K562 (cell line): ENCODE measurements around the gene ACOT7. TPM values are rescaled to one million over a fixed set of nuclear protein-coding genes. Genes with fewer than 3 reads are reported as not detected.

Experiments used
- ATAC-seq: fragments of 200-7000 bp; cut with Tn5 transposase; 3 replicates; pipeline ENCODE4 v1.9.1; 2020; ENCODE audit warnings: moderate library complexity
- BruUV-seq: library from RNA; stranded (reverse); fragments of 400-500 nt; replicated peaks from 2 replicates; lab custom pipeline; 2021; lab: Mats Ljungman, UMichigan
- CTCF ChIA-PET: fragments of 300-600 bp; formaldehyde crosslinking; extraction: SDS; loops from one replicate; lab custom pipeline; 2021; ENCODE audit warnings: low intra/inter-chr PET ratio; lab: Yijun Ruan, JAX
- POLR2A ChIA-PET: fragments of 300-600, 350-650 bp; sonication (Branson Sonifier 250); formaldehyde crosslinking; extraction: SDS; loops from one replicate; lab custom pipeline; 2021; ENCODE audit warnings: antibody characterized with exemption, inconsistent platforms; lab: Yijun Ruan, JAX
- DNase-seq, 4 experiments: peaks; one replicate each; pipeline versions ENCODE4 v3.0.0 to v3.0.0-alpha.2; 2011 to 2018; ENCODE audit warnings: low spot score in 3 of 4, mixed read lengths in 3 of 4; ENCODE audit errors: extremely low read depth in 1 of 4
- FAIRE-seq: peaks from 2 replicates; lab custom pipeline; 2011; peaks lifted over from hg19 to GRCh38; lab: Jason Lieb, UNC
- H2AFZ ChIP-seq: 2 replicates; pipeline ENCODE4 v1.6.0; 2011; ENCODE audit warnings: low read depth, low read length, control low read depth, inconsistent platforms
- H3K27ac ChIP-seq: fragments of 200-600 bp; 3 replicates; pipeline ENCODE4 v1.8.0; 2011; ENCODE audit warnings: low read depth, mild to moderate bottlenecking, control low read depth, inconsistent platforms, low read length, moderate library complexity, mixed read lengths; ENCODE audit errors: extremely low read depth
- H3K27me3 ChIP-seq, 2 experiments: fragments of 300-600 bp in 1 of 2; 2 replicates in 1 of 2; 3 replicates in 1 of 2; pipeline versions ENCODE4 v1.6.0 to v1.8.0; 2011; ENCODE audit warnings: inconsistent platforms in 2 of 2, low read length in 2 of 2, mild to moderate bottlenecking in 1 of 2, mixed read lengths in 1 of 2, moderate library complexity in 1 of 2; ENCODE audit not compliant: control insufficient read depth in 2 of 2, insufficient read depth in 2 of 2
- H3K36me3 ChIP-seq: fragments of 300-600 bp; 3 replicates; pipeline ENCODE4 v1.8.0; 2011; ENCODE audit warnings: mild to moderate bottlenecking, low read length, inconsistent platforms; ENCODE audit not compliant: control insufficient read depth, insufficient read depth
- H3K4me1 ChIP-seq, 2 experiments: fragments of 200-600 bp in 1 of 2; replicated peaks in 1 of 2; 2 replicates in 1 of 2; 3 replicates in 1 of 2; pipeline versions ENCODE4 v1.5.1 to v1.8.0; 2011; ENCODE audit warnings: inconsistent platforms in 2 of 2, low read length in 2 of 2, mild to moderate bottlenecking in 1 of 2, mixed read lengths in 1 of 2, moderate library complexity in 1 of 2; ENCODE audit not compliant: control insufficient read depth in 2 of 2, insufficient read depth in 2 of 2
- H3K4me2 ChIP-seq: 2 replicates; pipeline ENCODE4 v1.6.1; 2011; ENCODE audit warnings: low read length, control low read depth, inconsistent platforms, mixed read lengths; ENCODE audit not compliant: insufficient read depth
- H3K4me3 ChIP-seq: fragments of 200-600 bp; sonication (generic), shearing (Covaris generic); 2 replicates; pipeline ENCODE4 v1.5.1; 2016; ENCODE audit warnings: control low read depth, inconsistent platforms
- H3K79me2 ChIP-seq: fragments of 200-600 bp; 3 replicates; pipeline ENCODE4 v1.8.0; 2011; ENCODE audit warnings: low read length, inconsistent platforms; ENCODE audit not compliant: control insufficient read depth, insufficient read depth
- H3K9ac ChIP-seq, 2 experiments: 2 replicates each; pipeline versions ENCODE4 v1.6.0 to v1.6.1; 2011; ENCODE audit warnings: low read depth in 2 of 2, low read length in 2 of 2, control low read depth in 1 of 2, inconsistent platforms in 1 of 2, mild to moderate bottlenecking in 1 of 2, mixed read lengths in 1 of 2; ENCODE audit not compliant: insufficient read depth in 1 of 2
- H3K9me1 ChIP-seq: one replicate; pipeline ENCODE4 v1.6.0; 2011; ENCODE audit warnings: inconsistent platforms, mild to moderate bottlenecking, low read length, moderate library complexity; ENCODE audit not compliant: control insufficient read depth, insufficient read depth
- H3K9me3 ChIP-seq: replicated peaks from 2 replicates; pipeline ENCODE4 v1.5.1; 2011; ENCODE audit warnings: low read depth, low read length, inconsistent platforms; ENCODE audit not compliant: control insufficient read depth, insufficient read depth
- H4K20me1 ChIP-seq: replicated peaks from 2 replicates; pipeline ENCODE4 v1.6.1; 2011; ENCODE audit warnings: low read length, inconsistent platforms, mixed read lengths; ENCODE audit not compliant: control insufficient read depth, insufficient read depth
- CXXC5 ChIP-seq: fragments of 250-450 bp; sonication (Bioruptor Pico); IDR thresholded peaks from 2 replicates; pipeline ENCODE4 v1.8.0; 2022; ENCODE audit warnings: inconsistent platforms, mild to moderate bottlenecking, moderate library complexity
- KDM2B ChIP-seq: fragments of 250-450 bp; sonication (Bioruptor Pico); IDR thresholded peaks from 2 replicates; pipeline ENCODE4 v1.8.0; 2021; ENCODE audit warnings: mild to moderate bottlenecking, moderate library complexity
- MAX ChIP-seq: sonication (generic); formaldehyde crosslinking; IDR thresholded peaks from 2 replicates; pipeline ENCODE4 v1.9.0; 2022; ENCODE audit warnings: mild to moderate bottlenecking, missing genetic modification reagents
- MAZ ChIP-seq, 2 experiments: fragments of 450-650 bp in 1 of 2; sonication (generic) in 1 of 2; formaldehyde crosslinking; IDR thresholded peaks in 1 of 2; conservative IDR thresholded peaks in 1 of 2; 2 replicates each; pipeline versions ENCODE4 v1.4.0 to v1.5.0; 2020; ENCODE audit warnings: mild to moderate bottlenecking in 1 of 2, missing genetic modification reagents in 1 of 2
- MIER1 ChIP-seq: fragments of 450-650 bp; IDR thresholded peaks from 2 replicates; pipeline ENCODE4 v1.6.1; 2016; ENCODE audit warnings: antibody characterized with exemption, mild to moderate bottlenecking, low read depth
- ZBTB7A ChIP-seq: IDR thresholded peaks from 2 replicates; pipeline ENCODE4 v1.6.1; 2011; ENCODE audit warnings: low read depth, mild to moderate bottlenecking, low read length, moderate library complexity, borderline replicate concordance; ENCODE audit not compliant: control insufficient read depth
- ZFX ChIP-seq: sonication (generic); formaldehyde crosslinking; IDR thresholded peaks from 2 replicates; pipeline ENCODE4 v1.8.0; 2022; ENCODE audit warnings: mild to moderate bottlenecking, missing genetic modification reagents, moderate library complexity
- ZNF551 ChIP-seq: fragments of 250-450 bp; sonication (Bioruptor Pico); IDR thresholded peaks from 2 replicates; pipeline ENCODE4 v1.5.0; 2021; ENCODE audit warnings: mild to moderate bottlenecking, moderate library complexity
- WGBS: fragments of 100-300 bp; shearing (Covaris generic); methylation state at CpG from one replicate; pipeline ENCODE4 v1.1.6; 2016; ENCODE audit warnings: low coverage, mixed read lengths; ENCODE audit not compliant: insufficient coverage; ENCODE audit errors: missing lambda C conversion rate; 5-methylcytosine and 5-hydroxymethylcytosine counted together
- in situ Hi-C: fragments of 300-500 bp; cut with MboI; formaldehyde crosslinking; loops from 4 replicates; pipeline ENCODE4 v1.15.0; 2018; ENCODE audit warnings: inconsistent platforms, mixed read lengths
- intact Hi-C: fragments of 100-400 bp; cut with micrococcal nuclease; formaldehyde crosslinking; loops from 2 replicates; pipeline ENCODE4 v1.14.2; 2022
- polyA plus RNA-seq, 8 experiments: library from polyadenylated mRNA; depleted of rRNA in 4 of 8; stranded (reverse) in 5 of 8; unstranded in 3 of 8; fragments of >200 nt; fragmentation: Nextera tagmentation in 2 of 8; fragmentation: Illumina TruSeq in 1 of 8; extraction: Ambion mirVana in 2 of 8; extraction: Trizol in 1 of 8; gene quantifications; 2 replicates each; pipeline versions ENCODE4 v1.2.1 to v1.2.3, GENCODE V29; 2011 to 2014; ENCODE audit warnings: inconsistent platforms in 1 of 8, missing spikeins in 1 of 8
- total RNA-seq, 7 experiments: library from RNA; depleted of rRNA in 6 of 7; stranded (reverse); fragments of >200 nt in 6 of 7; fragmentation: Illumina TruSeq in 2 of 7; extraction: Trizol in 2 of 7; gene quantifications; 2 replicates each; pipeline versions ENCODE4 v1.2.1 to v1.2.3, GENCODE V29; 2011 to 2021; ENCODE audit warnings: low replicate concordance in 1 of 7
- TF ChIP-seq, protein P1 (sequence below), 2 experiments: fragments of 450-650 bp; formaldehyde crosslinking in 1 of 2; IDR thresholded peaks; 2 replicates each; pipeline versions ENCODE4 v1.4.0 to v1.6.1; 2014 to 2020; ENCODE audit warnings: mild to moderate bottlenecking in 2 of 2, borderline replicate concordance in 1 of 2, low read depth in 1 of 2
- TF ChIP-seq, protein P2 (sequence below): fragments of 250-450 bp; sonication (Bioruptor Pico); IDR thresholded peaks from 2 replicates; pipeline ENCODE4 v1.8.0; 2021; ENCODE audit warnings: moderate library complexity, mild to moderate bottlenecking, inconsistent platforms

Gene ACOT7
- total and polyA plus RNA-seq, 9 of the 15 experiments (the other 6 are each of a cell fraction or from before 2014, with no cell fraction given), result 7.0 to 92.6 (median 37.2) TPM

DNA sequence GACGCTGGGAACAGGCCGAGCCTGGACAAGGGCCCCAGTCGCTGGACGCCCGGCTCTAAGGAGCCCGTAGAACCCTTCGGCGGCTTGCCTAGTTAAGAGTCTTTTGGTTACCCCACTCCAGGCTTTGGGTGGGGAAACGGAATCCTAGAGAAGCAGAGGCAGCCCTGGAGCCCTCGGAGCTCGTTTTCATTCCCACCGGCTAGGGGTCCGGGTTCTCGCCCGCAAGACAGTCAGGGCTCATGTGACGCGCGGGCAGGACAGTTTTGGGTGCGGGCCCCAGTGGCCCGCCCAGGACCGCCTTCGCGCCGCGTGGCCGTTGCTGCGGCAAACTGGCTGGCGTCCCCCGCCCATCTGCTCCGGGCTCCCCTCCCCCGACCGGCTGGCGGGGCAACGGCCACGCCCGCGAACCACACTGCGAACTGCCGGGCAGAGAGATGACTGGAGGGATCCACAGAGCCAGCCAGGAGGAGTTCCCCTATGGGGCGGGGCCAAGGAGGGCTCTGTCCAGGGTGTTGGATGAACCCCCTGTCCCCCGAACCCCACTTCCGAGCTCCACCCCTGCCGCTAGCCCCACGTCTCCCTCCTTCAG is 27.0 kb upstream of the ACOT7 start:
- BruUV-seq, result no TSS peak
- H3K9ac ChIP-seq, result peak overlapping the region in 1 of 2 experiments; percentile 87; a peak in 2 of 4 replicates
- peak; percentile 22 for TF ChIP-seq CXXC5 (CRISPR knock-in tag)
- TF ChIP-seq MIER1, result peak; percentile 48; the same call in 1 of the 2 replicates
- TF ChIP-seq ZFX, result peak; percentile 38
- peak in 1 of 2 experiments; percentile 65; a peak in 2 of 4 replicates for TF ChIP-seq MAZ (CRISPR knock-in tag; conservative IDR thresholded peaks at IDR 0.05 in 1 of 2, IDR thresholded peaks at IDR 0.05 in 1 of 2)
- no peak; the same call in 1 of the 2 replicates for TF ChIP-seq MAX
- TF ChIP-seq, protein P1, sequence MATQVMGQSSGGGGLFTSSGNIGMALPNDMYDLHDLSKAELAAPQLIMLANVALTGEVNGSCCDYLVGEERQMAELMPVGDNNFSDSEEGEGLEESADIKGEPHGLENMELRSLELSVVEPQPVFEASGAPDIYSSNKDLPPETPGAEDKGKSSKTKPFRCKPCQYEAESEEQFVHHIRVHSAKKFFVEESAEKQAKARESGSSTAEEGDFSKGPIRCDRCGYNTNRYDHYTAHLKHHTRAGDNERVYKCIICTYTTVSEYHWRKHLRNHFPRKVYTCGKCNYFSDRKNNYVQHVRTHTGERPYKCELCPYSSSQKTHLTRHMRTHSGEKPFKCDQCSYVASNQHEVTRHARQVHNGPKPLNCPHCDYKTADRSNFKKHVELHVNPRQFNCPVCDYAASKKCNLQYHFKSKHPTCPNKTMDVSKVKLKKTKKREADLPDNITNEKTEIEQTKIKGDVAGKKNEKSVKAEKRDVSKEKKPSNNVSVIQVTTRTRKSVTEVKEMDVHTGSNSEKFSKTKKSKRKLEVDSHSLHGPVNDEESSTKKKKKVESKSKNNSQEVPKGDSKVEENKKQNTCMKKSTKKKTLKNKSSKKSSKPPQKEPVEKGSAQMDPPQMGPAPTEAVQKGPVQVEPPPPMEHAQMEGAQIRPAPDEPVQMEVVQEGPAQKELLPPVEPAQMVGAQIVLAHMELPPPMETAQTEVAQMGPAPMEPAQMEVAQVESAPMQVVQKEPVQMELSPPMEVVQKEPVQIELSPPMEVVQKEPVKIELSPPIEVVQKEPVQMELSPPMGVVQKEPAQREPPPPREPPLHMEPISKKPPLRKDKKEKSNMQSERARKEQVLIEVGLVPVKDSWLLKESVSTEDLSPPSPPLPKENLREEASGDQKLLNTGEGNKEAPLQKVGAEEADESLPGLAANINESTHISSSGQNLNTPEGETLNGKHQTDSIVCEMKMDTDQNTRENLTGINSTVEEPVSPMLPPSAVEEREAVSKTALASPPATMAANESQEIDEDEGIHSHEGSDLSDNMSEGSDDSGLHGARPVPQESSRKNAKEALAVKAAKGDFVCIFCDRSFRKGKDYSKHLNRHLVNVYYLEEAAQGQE (IDR thresholded peaks at IDR 0.05; ENCODE audit: borderline replicate concordance), result peak; percentile 68
- TF ChIP-seq, protein P1 (CRISPR knock-in tag; IDR thresholded peaks at IDR 0.05; ENCODE audit: low read depth), result peak; percentile 78; the same call in 1 of the 2 replicates
- peak; percentile 68; the same call in 1 of the 2 replicates for TF ChIP-seq KDM2B (CRISPR knock-in tag)
- TF ChIP-seq, protein P2, sequence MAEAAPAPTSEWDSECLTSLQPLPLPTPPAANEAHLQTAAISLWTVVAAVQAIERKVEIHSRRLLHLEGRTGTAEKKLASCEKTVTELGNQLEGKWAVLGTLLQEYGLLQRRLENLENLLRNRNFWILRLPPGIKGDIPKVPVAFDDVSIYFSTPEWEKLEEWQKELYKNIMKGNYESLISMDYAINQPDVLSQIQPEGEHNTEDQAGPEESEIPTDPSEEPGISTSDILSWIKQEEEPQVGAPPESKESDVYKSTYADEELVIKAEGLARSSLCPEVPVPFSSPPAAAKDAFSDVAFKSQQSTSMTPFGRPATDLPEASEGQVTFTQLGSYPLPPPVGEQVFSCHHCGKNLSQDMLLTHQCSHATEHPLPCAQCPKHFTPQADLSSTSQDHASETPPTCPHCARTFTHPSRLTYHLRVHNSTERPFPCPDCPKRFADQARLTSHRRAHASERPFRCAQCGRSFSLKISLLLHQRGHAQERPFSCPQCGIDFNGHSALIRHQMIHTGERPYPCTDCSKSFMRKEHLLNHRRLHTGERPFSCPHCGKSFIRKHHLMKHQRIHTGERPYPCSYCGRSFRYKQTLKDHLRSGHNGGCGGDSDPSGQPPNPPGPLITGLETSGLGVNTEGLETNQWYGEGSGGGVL (CRISPR knock-in tag), result no peak
- TF ChIP-seq ZBTB7A, result peak; percentile 54; the same call in 1 of the 2 replicates
- TF ChIP-seq ZNF551 (CRISPR knock-in tag), result no peak

More for the DNA sequence above, 27.0 kb upstream of the ACOT7 start:
- Histone ChIP-seq H3K4me1 (peaks cover 15 to 50% of the 10 kb centered on the region in 2 experiments), H3K27ac (no peak overlapping the region), H3K36me3 (no peaks in the 10 kb centered on the region), H3K9me3 (no peaks in the 10 kb centered on the region), H3K9me1 (no peaks in the 10 kb centered on the region), H3K4me3 (peak overlapping the region; percentile 15; the same call in 1 of the 2 replicates), H2AFZ (peak overlapping the region; percentile 67), H3K4me2 (peak overlapping the region; percentile 55), H3K27me3 (peaks cover 52 to 89% of the 10 kb centered on the region in 2 experiments; a peak in 4 of 5 replicates), H4K20me1 (peaks cover 29% of the 10 kb centered on the region; the same call in 1 of the 2 replicates), H3K79me2 (no peaks in the 10 kb centered on the region)
- no peak for FAIRE-seq
- peak; percentile 64 to 94 (median 84) for DNase-seq
- intact Hi-C loops, result no loop called here
- WGBS, result 5% methylated on average over 44 of the region's 44 CpGs
- ATAC-seq, result peak; percentile 21
- in situ Hi-C loops, result no loop called here
- CTCF ChIA-PET, result no interaction called here
- POLR2A ChIA-PET, result interaction anchor here (0.7 to 3.5 kb wide), 3 partner anchors 8 to 56 kb away, joined by 3 to 16 read pairs (median 3); partner anchors contain the start of gene ACOT7
